Daoy (cell line): ENCODE measurements around the gene NPB. TPM values are rescaled to one million over a fixed set of nuclear protein-coding genes. Genes with fewer than 3 reads are reported as not detected.

Experiments used
- DNase-seq: peaks from one replicate; pipeline ENCODE4 v3.0.0-alpha.2; 2015; ENCODE audit warnings: low read depth
- total RNA-seq: library from RNA; depleted of rRNA; stranded (reverse); fragments of >200 nt; shearing (Covaris generic); gene quantifications from 2 replicates; pipeline ENCODE4 v1.2.3, GENCODE V29; 2014

Gene NPB
- total RNA-seq, 1 experiment from 2014 or later, result 0.97 TPM

- DNase-seq, result peak; percentile 39
Observed at GRCh38 chr17:81869221-81870130, 32.6 kb upstream of the NPB start.

DNA sequence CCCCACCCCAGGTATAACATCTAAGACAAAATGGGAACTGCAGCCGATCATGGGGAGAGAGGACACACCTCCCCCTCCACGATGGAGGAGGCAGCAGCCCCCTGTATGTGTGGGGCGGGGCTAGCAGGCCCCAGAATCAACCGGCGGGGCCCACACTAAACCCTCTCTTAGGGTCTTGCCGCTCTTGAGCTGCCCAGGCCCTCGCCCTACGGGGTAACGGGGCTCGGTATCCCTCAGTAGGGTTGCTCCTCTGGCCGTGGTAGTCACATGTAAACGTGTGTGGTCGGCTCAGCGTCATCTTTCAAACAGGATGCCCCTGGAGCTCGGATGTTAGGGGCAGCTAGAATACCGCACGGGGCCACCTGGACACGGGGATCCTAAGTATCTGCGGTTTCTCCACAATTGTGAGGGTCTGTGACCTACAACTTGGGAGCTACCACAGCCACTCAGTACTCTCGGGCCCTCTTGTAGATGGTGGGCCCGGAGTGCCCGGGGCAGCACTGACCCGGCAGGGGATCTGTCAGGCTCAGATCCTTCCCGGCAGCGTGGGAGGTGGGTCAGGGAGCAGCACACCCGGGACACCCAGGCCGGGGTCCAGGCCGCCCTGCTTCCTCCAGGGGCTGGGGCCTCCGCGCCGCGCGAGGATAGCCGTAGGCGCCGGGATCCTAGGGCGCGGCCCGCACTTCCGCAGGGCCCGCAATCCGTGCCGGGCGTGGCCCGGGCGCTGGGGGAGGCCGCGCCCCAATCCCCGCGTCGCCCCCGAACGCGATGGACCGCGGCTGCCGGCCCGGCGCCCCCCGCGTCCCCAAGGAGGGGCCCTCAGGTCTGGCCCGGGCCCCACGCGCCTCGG is 31.7 kb upstream of the NPB start:
- peak; percentile 71 for DNase-seq

GRCh38 chr17:81870981-81871386 is 31.1 kb upstream of the NPB start, which contains the start of gene ARHGDIA:
TSS of gene ARHGDIA (minus strand) at chr17:81871337. CDS start at chr17:81869930, 1,407 bp downstream.
- no peak for DNase-seq

DNA sequence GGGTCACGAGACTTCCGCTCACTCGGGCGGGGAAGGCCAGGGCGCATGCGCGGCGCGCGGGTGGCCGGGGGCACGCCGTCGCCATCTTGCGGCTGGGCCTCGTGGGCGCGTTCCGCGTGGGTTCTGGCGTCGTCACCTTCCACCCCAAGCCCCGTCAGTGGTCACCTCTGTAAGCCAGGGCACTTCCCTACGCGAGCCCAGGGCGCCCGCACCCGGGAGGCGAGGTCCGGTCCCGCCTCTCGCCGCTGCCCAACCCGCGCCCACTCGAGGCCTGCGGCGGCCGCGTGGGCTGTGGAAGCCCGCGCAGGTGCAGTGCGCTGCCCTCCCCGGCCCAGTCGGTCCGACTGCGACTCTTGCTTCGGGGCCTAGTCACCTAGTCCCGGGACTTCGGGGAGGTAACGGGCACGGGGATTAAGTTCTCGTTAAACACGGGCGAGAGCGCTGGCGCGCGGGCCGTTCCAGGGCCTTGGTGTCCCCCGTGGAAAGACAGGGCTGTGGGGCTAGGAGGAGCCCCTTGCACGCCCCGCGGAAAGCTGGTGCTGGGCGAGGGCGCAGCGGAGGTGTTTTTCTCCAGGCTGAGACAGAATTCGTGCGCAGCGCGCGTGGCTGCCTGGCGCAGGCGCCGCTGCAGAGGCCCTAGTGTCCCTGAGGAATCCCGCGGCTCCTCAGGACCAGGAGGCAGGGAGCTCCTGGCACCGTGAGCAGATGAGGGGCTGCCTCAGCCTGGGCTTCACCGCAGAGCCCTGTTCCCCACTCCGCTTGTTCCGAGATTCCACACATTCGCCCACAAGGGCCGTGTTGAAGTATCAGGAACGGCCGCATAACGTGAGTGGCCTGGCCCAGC is 30.4 kb upstream of the NPB start:
- peak; percentile 96 for DNase-seq

GRCh38 chr17:81877569-81877968 is 24.5 kb upstream of the NPB start:
- no peak for DNase-seq

DNA sequence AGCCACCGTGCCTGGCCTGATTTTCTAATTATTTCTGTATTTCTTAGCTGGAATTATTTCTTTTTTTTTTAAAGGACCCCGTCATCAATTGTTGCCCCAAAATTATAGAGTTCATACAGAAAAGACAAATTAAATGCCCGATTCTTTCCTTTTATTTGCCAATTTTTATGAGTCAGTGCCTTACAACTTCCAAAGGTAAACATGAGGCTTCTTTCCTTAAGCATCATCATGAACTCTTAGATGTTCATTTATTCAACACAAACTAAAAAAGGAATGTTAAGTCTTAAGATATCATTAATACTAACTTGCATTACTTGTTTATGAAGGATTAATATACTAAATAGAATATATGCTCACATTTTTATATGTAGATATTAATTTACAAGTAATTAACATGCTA is 23.7 kb upstream of the NPB start:
- no peak for DNase-seq

DNA sequence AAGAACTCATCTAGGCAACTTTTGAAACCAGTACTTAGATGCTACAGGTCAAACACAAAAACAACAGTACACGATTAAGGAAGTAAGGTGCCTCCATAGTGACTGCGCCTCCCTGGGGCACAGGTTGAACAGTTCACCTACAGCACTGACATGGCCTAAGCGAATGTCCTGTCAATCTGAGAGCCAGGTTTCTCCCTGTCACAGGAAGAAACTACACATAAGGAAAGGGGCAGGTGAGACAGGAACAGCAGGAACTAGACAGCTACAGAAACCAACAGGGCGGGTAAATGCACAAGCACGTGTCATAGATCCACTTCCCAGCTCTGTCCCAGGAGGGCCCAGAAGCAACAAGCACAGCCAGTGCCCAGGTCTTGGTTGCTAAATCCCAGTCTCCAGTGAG is 22.9 kb upstream of the NPB start:
- no peak for DNase-seq

GRCh38 chr17:81884520-81884919 is 17.5 kb upstream of the NPB start:
- no peak for DNase-seq

GRCh38 chr17:81884968-81885367 is 17.1 kb upstream of the NPB start:
- DNase-seq, result no peak

DNA sequence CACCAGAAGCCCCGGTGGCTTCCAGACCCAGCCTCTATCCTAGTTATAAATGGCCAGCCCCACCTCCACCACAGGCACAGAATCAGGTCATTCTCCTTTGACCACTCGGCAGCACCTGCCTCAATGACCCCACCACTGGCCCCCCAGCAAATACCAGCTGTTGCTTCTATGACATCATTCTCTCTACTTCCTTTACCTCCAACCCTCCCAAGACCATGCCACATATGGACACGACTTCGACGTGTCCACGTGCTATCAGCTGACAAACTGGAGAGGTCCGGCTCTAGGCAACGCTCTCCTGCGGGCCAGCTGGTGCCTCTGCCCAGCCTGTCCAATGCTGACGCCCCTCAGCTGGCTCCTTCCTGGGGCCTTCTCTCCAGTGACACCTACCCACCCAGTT is 16.6 kb upstream of the NPB start:
- DNase-seq, result no peak

DNA sequence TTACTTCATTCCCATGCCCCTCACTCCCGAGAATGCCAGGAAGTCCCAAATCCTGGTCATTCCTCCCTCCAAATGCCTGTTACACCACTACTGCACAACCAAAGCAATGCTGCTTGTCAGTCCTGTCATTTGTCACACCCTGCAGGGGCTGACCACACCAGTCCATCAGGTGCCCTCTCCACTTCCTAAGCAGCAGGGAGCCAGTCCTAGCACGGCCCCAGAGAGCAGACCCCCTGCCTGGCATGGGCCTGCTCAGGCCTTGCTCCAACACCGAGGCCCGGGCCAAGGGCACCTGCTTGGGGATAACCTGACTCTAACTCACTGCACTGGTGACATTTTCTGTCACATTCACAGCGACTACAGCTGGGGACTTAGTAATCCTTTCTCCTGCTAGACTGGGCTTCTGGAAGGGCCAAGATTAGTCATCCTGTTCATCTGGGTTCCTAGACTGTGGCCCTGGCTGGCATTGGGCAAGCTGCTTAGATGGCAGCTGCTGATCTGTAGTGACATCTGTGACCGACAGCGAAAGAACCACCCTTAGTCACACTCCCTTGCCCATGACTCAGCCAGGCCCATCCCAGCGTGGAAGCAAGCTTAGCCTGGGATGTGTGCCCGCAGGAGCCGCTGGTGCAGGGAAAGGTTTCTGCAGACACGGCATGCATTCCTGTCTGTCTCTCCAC is 16.0 kb upstream of the NPB start:
- DNase-seq, result peak; percentile 67

GRCh38 chr17:81888105-81888987 is 13.7 kb upstream of the NPB start:
- no peak for DNase-seq

DNA sequence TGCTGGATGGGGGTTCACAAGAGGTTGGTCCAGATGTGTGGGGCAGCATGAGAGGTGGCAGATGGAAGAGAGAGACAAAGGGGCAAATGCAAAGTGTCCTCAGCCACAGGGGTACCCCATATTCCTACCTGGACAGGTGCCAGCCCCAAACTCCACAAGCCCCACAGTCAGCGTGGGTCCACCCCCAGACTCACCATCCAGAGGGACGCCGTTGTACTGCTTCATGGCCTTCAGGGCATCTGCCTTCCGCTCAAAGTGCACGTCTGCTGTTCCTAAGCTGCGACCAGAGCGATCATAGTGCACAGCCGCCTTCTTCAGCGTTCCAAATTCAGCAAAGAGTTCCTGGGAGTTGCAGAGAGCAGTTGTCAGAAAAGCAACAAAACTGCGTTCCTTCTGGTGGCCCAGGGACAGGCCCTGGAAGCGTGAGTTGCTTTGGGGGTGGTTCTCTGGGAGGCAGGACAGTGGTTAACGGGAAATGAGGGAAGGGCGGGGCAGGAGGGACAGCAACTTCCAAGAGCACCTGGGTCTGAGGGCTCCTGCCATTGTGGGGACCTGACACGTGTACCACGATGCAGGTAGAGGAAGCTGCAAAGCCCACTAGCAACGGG is 12.9 kb upstream of the NPB start:
- DNase-seq, result no peak

DNA sequence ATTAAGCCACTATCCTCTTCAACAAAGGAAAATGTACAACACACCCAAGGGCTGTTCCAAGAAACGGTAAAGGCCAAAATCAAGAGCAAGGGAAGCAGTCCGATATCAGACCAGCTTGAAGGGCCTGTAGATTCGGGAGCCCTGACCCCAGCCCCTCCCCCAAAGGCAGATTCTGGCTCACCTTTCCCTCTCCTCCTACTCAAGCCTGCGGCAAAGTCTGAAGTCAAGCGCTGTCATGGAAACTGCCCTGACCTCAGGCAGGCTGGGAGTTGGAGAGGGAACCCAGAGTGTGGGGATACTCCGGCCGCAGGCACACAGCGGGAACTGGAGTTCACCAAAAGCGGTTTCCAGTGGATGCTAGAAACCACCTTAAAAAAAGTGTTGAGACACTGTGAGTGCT is 12.4 kb upstream of the NPB start:
- DNase-seq, result no peak

- DNase-seq, result no peak
Observed at GRCh38 chr17:81890447-81891302, 11.4 kb upstream of the NPB start.

GRCh38 chr17:81891303-81891552 is 10.8 kb upstream of the NPB start:
- DNase-seq, result no peak

DNA sequence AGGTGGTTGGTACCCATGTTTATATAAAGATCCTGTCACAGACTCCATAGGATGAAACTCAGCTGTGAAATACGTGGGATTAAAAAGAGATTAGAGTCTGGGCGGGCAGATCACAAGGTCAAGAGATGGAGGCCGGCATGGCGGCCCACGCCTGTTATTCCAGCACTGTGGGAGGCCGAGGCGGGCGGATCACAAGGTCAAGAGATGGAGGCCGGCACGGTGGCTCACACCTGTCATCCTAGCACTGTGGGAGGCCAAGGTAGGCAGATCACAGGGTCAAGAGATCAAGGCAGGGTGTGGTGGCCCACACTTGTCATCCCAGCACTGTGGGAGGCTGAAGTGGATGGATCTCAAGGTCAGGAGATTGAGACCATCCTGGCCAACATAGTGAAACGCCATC is 6.6 kb upstream of the NPB start:
- DNase-seq, result no peak

DNA sequence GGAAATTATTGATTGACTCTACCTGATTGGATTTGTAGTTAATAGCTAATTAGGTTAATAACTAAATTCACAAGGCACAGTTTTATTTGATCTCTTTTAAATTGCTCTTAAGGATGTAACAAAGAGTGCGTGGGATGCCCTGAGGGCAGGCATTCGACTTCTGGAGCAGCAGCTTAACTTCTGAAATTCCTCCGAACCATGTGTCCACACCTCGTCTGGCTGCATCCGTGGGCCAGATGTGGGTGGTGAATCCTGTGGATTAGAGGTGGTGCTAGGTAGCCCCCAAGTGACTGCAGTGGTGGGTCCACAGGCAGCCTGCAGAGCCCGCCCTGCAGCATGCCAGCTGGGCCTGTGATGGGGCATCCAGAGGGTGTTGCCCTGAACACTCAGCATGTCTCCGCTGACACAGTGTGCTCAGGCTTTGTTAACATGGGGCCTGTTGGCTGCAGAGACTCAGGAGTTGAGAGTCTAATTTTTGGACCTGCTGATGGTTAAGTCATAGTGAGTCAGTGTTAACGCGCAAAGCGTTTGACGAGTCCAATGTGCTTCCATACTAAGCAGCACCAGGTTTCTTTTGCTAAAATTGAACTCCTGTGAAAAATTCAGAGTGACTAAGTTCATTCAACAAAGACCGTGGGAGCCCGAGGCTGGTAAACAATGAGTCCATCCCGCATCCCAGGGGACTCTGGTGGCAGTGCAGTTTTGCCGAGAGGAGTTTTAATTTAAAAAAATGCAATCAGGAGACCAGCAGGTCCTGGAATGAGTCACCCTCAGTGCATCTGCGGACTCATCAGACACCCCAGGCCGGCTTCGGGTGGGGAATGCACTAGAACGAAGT is 3.8 kb upstream of the NPB start:
- peak; percentile 94 for DNase-seq
